Measurements from ENCODE around the gene CNTN1.

The CNTN1 gene

DNA sequence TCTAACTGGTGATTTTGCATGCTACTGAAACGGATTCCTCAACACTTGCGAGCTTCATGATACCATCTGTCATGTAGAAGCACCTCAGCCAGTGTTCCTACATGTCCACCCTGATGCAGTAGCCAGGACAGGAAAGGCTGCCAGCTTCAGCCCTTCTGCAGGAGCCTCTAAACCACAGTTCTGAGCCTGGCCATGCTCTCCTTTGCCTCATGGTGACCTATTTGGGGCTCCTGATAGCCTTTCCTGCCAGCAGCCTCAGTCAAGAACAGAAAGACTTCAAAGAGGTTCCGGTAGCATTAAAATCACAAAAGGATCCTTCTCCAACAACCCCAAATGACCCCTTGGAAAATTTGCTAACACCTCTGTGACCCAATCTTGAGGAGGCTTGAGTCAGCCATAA, 96.0 kb downstream of the CNTN1 start:
- Histone ChIP-seq H4K8ac (ENCODE audit: low read depth, low read length) (no peak overlapping the region), H3K9ac (ENCODE audit: low read depth, low read length, poor library complexity) (no peak overlapping the region), H3K4ac (ENCODE audit: low read length) (no peak overlapping the region), H3K4me1 (ENCODE audit: control insufficient read depth in 2 of 2, insufficient read depth in 1 of 2, low read depth in 1 of 2, low read length in 2 of 2) (no peaks in the 10 kb centered on the region), H2BK5ac (ENCODE audit: low read length) (no peak overlapping the region), H3K27ac (replicated peaks; ENCODE audit: low read length) (no peak overlapping the region), H3K14ac (ENCODE audit: low read length) (no peak overlapping the region), H2AFZ (ENCODE audit: low read length) (no peak overlapping the region), H3K27me3 (ENCODE audit: control insufficient read depth in 3 of 3, insufficient read depth in 3 of 3, low read depth in 1 of 3, low read length in 3 of 3) (no peaks in the 10 kb centered on the region), H3K4me2 (ENCODE audit: insufficient read depth, low read length, poor library complexity, severe bottlenecking) (no peak overlapping the region), H3K9me3 (replicated peaks in 1 of 2; ENCODE audit: control insufficient read depth in 2 of 2, insufficient read depth in 1 of 2, low read depth in 1 of 2, low read length in 2 of 2) (no peaks in the 10 kb centered on the region), H2AK5ac (ENCODE audit: low read depth, low read length) (no peak overlapping the region), H2BK120ac (ENCODE audit: low read depth, low read length) (no peak overlapping the region), H3K18ac (ENCODE audit: low read length) (no peak overlapping the region), H3K4me3 (ENCODE audit: low read length in 2 of 2) (no peak overlapping the region), H4K91ac (ENCODE audit: low read depth, low read length, poor library complexity) (no peak overlapping the region), H2BK12ac (ENCODE audit: low read length) (no peak overlapping the region), H2BK15ac (ENCODE audit: low read length) (no peak overlapping the region), H3K79me1 (ENCODE audit: low read depth, low read length) (no peaks in the 10 kb centered on the region), H3K36me3 (replicated peaks in 1 of 2; ENCODE audit: control insufficient read depth in 2 of 2, insufficient read depth in 2 of 2, low read length in 2 of 2) (no peaks in the 10 kb centered on the region), H3K23ac (ENCODE audit: low read depth, low read length, poor library complexity) (no peak overlapping the region)
- no peak for DNase-seq (ENCODE audit: low spot score)
- no CpG with 5 or more reads among the region's 3 CpGs for WGBS, 2 donors (ENCODE audit: extremely low coverage in 2 of 2, insufficient read length in 2 of 2, insufficient replicate concordance in 1 of 2)

DNA sequence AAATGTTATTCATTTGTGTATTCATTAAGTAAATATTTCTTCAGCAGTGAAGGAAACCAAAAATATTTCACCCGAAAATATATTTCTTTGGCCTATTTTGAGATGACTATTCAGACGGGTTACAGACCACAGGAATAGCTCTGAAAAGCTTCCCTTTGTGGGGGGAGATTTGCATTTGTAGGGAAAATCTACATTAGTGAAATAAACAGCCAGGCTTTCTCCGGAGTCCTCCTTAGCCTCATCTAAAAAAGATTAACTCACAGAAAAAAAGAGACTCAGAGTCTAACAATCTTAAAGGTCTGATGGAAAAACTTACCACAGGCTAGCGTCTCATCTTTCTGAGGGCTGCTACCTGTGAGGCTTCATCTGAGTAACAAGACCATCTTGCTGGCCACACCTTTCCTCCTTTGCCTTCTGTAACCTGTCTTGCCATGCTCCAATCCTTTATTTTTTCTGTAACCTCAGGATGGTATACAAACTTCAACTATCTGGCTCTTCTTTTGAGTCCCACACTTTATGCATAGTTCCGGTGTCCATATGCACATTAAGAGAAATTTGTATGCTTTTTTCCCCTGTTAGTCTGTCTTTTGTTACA, 100.7 kb downstream of the CNTN1 start:
- WGBS, 2 donors (ENCODE audit: extremely low coverage in 2 of 2, insufficient read length in 2 of 2, insufficient replicate concordance in 1 of 2) = no CpG with 5 or more reads among the region's 5 CpGs
- H3K18ac ChIP-seq (ENCODE audit: low read length) = no peak overlapping the region
- no peak overlapping the region for H3K4ac ChIP-seq (ENCODE audit: low read length)
- no peak overlapping the region for H4K91ac ChIP-seq (ENCODE audit: low read depth, low read length, poor library complexity)
- no peak overlapping the region for H3K14ac ChIP-seq (ENCODE audit: low read length)
- no peaks in the 10 kb centered on the region for H3K79me1 ChIP-seq (ENCODE audit: low read depth, low read length)
- H3K4me3 ChIP-seq (ENCODE audit: low read length in 2 of 2) = no peak overlapping the region
- H2BK15ac ChIP-seq (ENCODE audit: low read length) = no peak overlapping the region
- H3K27me3 ChIP-seq (ENCODE audit: control insufficient read depth in 3 of 3, insufficient read depth in 3 of 3, low read depth in 1 of 3, low read length in 3 of 3) = no peaks in the 10 kb centered on the region
- H3K23ac ChIP-seq (ENCODE audit: low read depth, low read length, poor library complexity) = no peak overlapping the region
- no peak overlapping the region for H2BK120ac ChIP-seq (ENCODE audit: low read depth, low read length)
- H2BK12ac ChIP-seq (ENCODE audit: low read length) = no peak overlapping the region
- H3K9me3 ChIP-seq (replicated peaks in 1 of 2; ENCODE audit: control insufficient read depth in 2 of 2, insufficient read depth in 1 of 2, low read depth in 1 of 2, low read length in 2 of 2) = no peaks in the 10 kb centered on the region
- H2BK5ac ChIP-seq (ENCODE audit: low read length) = no peak overlapping the region
- H3K4me2 ChIP-seq (ENCODE audit: insufficient read depth, low read length, poor library complexity, severe bottlenecking) = no peak overlapping the region
- no peak overlapping the region for H2AK5ac ChIP-seq (ENCODE audit: low read depth, low read length)
- no peak overlapping the region for H4K8ac ChIP-seq (ENCODE audit: low read depth, low read length)
- no peak for DNase-seq (ENCODE audit: low spot score)
- H3K36me3 ChIP-seq (replicated peaks in 1 of 2; ENCODE audit: control insufficient read depth in 2 of 2, insufficient read depth in 2 of 2, low read length in 2 of 2) = no peaks in the 10 kb centered on the region
- no peak overlapping the region for H3K27ac ChIP-seq (replicated peaks; ENCODE audit: low read length)
- no peaks in the 10 kb centered on the region for H3K4me1 ChIP-seq (ENCODE audit: control insufficient read depth in 2 of 2, insufficient read depth in 1 of 2, low read depth in 1 of 2, low read length in 2 of 2)
- H2AFZ ChIP-seq (ENCODE audit: low read length) = no peak overlapping the region
- no peak overlapping the region for H3K9ac ChIP-seq (ENCODE audit: low read depth, low read length, poor library complexity)

DNA sequence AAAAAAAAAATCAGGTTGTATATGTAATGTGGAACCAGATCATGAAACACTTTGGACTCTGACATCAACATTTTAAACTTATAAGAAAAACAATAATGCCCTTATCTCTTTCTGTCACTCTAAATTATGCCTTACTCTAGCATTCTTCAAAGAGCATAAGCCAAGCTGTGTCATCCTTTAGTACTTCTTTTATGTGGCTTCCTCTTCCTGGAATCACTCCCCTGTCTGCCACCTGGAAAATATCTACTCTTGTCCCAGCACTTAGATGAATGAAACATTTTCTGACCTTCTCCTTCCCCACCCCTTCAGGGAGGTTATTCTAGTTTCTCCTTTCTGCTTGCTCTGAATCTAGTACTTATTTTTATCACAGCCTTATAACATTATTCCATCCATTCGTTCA, 101.2 kb downstream of the CNTN1 start:
- no peak overlapping the region for H3K18ac ChIP-seq (ENCODE audit: low read length)
- no peak overlapping the region for H2BK5ac ChIP-seq (ENCODE audit: low read length)
- H2AFZ ChIP-seq (ENCODE audit: low read length) = no peak overlapping the region
- 100% methylated on average over 1 of the region's 1 CpG; no CpG with 5 or more reads in 1 of the 2 donors for WGBS, 2 donors (ENCODE audit: extremely low coverage in 2 of 2, insufficient read length in 2 of 2, insufficient replicate concordance in 1 of 2)
- no peak overlapping the region for H4K91ac ChIP-seq (ENCODE audit: low read depth, low read length, poor library complexity)
- H2AK5ac ChIP-seq (ENCODE audit: low read depth, low read length) = no peak overlapping the region
- H3K36me3 ChIP-seq (replicated peaks in 1 of 2; ENCODE audit: control insufficient read depth in 2 of 2, insufficient read depth in 2 of 2, low read length in 2 of 2) = no peaks in the 10 kb centered on the region
- H2BK12ac ChIP-seq (ENCODE audit: low read length) = no peak overlapping the region
- no peaks in the 10 kb centered on the region for H3K4me1 ChIP-seq (ENCODE audit: control insufficient read depth in 2 of 2, insufficient read depth in 1 of 2, low read depth in 1 of 2, low read length in 2 of 2)
- H3K27me3 ChIP-seq (ENCODE audit: control insufficient read depth in 3 of 3, insufficient read depth in 3 of 3, low read depth in 1 of 3, low read length in 3 of 3) = no peaks in the 10 kb centered on the region
- H3K9me3 ChIP-seq (replicated peaks in 1 of 2; ENCODE audit: control insufficient read depth in 2 of 2, insufficient read depth in 1 of 2, low read depth in 1 of 2, low read length in 2 of 2) = no peaks in the 10 kb centered on the region
- H3K4me2 ChIP-seq (ENCODE audit: insufficient read depth, low read length, poor library complexity, severe bottlenecking) = no peak overlapping the region
- no peak overlapping the region for H3K4me3 ChIP-seq (ENCODE audit: low read length in 2 of 2)
- DNase-seq (ENCODE audit: low spot score) = no peak
- no peak overlapping the region for H2BK120ac ChIP-seq (ENCODE audit: low read depth, low read length)
- H3K14ac ChIP-seq (ENCODE audit: low read length) = no peak overlapping the region
- H3K23ac ChIP-seq (ENCODE audit: low read depth, low read length, poor library complexity) = no peak overlapping the region
- H4K8ac ChIP-seq (ENCODE audit: low read depth, low read length) = no peak overlapping the region
- no peak overlapping the region for H2BK15ac ChIP-seq (ENCODE audit: low read length)
- no peaks in the 10 kb centered on the region for H3K79me1 ChIP-seq (ENCODE audit: low read depth, low read length)
- no peak overlapping the region for H3K27ac ChIP-seq (replicated peaks; ENCODE audit: low read length)
- H3K9ac ChIP-seq (ENCODE audit: low read depth, low read length, poor library complexity) = no peak overlapping the region
- no peak overlapping the region for H3K4ac ChIP-seq (ENCODE audit: low read length)

DNA sequence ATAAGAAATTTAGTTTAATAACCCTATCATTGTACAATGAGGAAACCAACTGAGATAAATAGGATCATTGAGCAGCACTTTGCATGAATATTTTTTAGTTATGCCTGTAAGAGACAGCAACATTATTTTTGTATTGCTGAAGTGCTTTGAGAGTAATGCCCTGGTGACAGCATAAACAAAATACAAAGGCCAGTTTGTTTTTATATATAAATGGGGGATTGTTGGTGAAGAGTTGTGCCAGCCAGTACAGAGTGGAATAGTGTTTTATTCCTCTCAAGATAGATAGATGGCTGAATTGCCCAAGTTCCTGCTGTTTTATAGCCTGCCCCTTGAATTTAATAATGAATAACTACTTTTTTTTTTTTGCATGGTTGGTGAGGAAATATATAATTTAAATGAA, 101.8 kb downstream of the CNTN1 start:
- no peak overlapping the region for H2AFZ ChIP-seq (ENCODE audit: low read length)
- H3K36me3 ChIP-seq (replicated peaks in 1 of 2; ENCODE audit: control insufficient read depth in 2 of 2, insufficient read depth in 2 of 2, low read length in 2 of 2) = no peaks in the 10 kb centered on the region
- no peak overlapping the region for H3K27ac ChIP-seq (replicated peaks; ENCODE audit: low read length)
- H3K9ac ChIP-seq (ENCODE audit: low read depth, low read length, poor library complexity) = no peak overlapping the region
- no peak for DNase-seq (ENCODE audit: low spot score)
- H3K14ac ChIP-seq (ENCODE audit: low read length) = no peak overlapping the region
- H2BK5ac ChIP-seq (ENCODE audit: low read length) = no peak overlapping the region
- H2BK12ac ChIP-seq (ENCODE audit: low read length) = no peak overlapping the region
- H3K23ac ChIP-seq (ENCODE audit: low read depth, low read length, poor library complexity) = no peak overlapping the region
- no peaks in the 10 kb centered on the region for H3K4me1 ChIP-seq (ENCODE audit: control insufficient read depth in 2 of 2, insufficient read depth in 1 of 2, low read depth in 1 of 2, low read length in 2 of 2)
- H3K18ac ChIP-seq (ENCODE audit: low read length) = no peak overlapping the region
- no peak overlapping the region for H3K4ac ChIP-seq (ENCODE audit: low read length)
- no peak overlapping the region for H2AK5ac ChIP-seq (ENCODE audit: low read depth, low read length)
- H4K91ac ChIP-seq (ENCODE audit: low read depth, low read length, poor library complexity) = no peak overlapping the region
- H2BK15ac ChIP-seq (ENCODE audit: low read length) = no peak overlapping the region
- no peaks in the 10 kb centered on the region for H3K27me3 ChIP-seq (ENCODE audit: control insufficient read depth in 3 of 3, insufficient read depth in 3 of 3, low read depth in 1 of 3, low read length in 3 of 3)
- no peak overlapping the region for H2BK120ac ChIP-seq (ENCODE audit: low read depth, low read length)
- no peak overlapping the region for H3K4me3 ChIP-seq (ENCODE audit: low read length in 2 of 2)
- H3K4me2 ChIP-seq (ENCODE audit: insufficient read depth, low read length, poor library complexity, severe bottlenecking) = no peak overlapping the region
- H3K9me3 ChIP-seq (replicated peaks in 1 of 2; ENCODE audit: control insufficient read depth in 2 of 2, insufficient read depth in 1 of 2, low read depth in 1 of 2, low read length in 2 of 2) = no peaks in the 10 kb centered on the region
- no peaks in the 10 kb centered on the region for H3K79me1 ChIP-seq (ENCODE audit: low read depth, low read length)
- no peak overlapping the region for H4K8ac ChIP-seq (ENCODE audit: low read depth, low read length)

All from neuronal stem cell (in vitro differentiated cells).